ENCODE data around the gene PAK5.

PAK5 gene

DNA sequence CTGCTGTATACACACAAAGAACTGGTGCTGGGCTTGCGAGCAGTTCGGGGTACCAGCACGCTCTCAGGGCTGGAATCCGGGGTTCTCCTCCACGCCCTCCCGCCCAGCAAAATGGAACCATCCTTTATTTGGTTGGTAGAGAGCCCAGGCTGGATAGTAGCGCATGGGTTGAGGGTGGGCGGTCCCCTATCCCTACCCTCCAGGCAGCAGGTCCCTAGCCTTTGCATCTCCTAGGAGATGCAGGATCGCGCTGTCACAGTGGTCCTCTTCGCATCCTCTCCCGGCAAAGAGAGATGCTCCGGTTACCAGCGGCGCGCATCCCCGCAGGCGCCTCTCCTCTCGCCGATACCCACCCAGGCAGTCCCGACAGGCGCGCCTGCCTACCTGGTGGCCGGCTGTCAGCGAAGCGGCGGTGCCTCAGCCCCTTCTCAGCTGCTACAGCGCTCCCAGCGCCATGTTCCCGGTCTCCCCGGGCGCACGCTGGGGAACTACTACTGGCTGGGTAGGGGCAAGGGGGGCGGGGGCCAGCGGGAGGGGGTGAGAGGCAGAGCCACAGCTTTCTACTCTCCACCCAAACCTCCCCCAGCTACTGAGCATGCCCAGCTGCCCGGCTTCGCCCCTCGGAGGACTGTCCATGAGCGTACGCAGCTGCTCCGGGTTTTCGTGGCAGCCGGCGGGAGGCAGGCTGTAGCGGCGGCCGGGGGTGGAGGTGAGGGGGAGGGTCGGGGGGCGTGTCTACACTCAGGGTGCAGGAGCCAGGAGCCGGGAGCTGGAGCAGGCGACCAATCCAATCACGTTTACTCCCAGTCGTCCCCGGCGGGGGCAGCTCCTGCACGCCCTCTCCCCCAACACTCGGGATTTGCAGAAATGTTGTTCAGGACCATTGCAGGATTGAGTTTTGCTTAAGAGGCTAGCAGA lies at the start of gene PAK5:
Gene PAK5, minus strand, starts transcription at position 699 of the 918 bp plus-strand sequence. CDS start 194,748 bp downstream, outside the sequence.
- DNase-seq: peak; percentile 97

DNA sequence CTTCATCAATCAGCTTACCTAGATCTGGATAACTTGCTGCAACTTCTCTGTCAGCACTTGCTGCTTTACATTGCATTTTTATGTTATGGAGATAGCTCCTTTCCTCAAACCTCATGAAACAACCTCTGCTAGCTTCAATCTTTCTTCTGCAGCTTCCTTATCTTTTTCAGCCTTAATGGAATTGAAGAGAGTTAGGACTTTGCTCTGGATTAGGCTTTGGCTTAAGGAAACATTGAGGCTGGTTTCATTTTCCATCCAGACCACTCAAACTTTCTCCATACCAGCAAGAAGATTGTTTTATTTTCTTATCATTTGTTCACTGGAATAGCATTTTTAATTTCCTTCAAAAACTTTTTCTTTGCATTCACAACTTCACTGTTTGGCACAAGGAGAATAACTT lies 48.8 kb upstream of the PAK5 start:
- no peak for DNase-seq

DNA sequence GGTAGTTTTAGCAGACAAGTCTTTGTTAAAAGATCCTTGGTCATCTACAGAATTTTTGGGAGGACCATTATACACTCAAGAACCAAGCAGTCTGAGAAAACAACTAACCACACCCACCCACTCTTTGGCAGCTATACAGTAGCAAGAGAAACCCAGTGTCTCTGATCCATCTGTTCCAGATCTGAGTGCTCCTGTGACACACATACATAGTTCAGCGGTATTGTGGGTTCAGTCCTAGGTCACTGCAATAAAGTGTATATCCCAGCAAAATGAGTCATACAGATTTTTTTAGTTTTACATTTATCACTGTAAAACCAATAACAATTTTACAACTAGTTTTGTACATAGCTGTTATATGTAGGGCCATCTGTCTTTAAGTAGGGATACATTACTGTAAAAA lies 47.4 kb upstream of the PAK5 start:
- no peak for DNase-seq

DNA sequence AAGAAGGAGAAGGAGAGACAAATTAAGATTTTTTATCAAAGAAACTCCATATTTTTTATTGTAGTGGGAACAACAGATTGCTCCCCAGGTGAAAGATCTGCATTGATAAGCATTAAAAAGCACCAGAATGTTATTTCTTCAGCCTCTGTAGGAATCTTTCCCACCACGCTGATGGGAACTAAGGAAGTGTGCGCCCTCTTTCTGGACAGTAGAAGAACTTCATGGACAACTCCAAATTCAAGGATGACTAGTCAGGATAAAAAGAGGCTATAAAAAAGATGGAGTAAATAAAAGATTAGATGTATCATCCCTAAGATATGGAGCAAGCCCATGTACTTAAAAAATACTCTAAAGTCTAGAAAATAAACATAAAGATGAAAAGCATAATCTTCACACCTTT lies 45.8 kb upstream of the PAK5 start:
- DNase-seq: no peak

DNA sequence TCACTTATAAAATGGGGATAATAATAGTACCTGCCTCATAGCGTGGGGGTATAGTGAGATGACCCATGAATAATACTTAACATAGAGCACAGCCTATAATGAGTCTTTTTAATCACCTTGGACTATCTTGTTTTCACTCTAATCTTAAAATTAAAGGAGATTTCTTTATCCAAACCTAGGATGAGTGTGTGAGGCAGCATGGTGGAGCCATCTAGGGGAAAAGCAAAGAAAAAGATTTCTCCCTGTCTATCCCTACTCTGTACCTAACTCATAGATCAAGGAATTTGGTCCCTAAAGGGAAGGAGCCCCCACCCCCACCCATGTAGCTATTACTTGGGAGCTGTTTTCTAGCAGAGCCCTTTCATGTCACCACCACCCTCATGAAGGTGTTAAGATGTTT lies 45.2 kb upstream of the PAK5 start:
- no peak for DNase-seq

DNA sequence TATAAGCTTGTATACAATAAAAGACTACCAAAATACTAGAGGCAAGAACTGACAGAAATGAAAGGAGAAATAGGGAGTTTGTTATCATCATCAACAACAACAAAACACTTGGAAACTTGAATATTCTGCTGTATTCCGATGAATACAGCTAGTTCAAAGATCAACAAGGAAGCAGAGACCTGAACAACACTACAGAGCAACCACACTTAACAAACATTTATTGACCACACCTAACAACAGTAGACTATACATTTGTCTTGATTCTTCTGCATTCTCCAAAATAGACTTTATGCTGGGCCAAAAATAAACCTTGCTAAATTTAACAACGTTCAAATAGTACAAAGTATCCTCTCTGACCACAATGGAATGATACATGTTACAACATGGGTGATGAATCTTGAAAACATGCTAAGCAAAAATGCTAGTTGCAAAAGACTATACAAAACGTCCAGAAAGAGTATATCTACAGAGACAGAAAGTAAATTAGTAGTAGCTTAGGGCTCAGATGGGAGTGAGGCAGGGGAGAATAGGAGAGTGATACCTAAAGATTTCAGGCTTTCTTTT lies 39.1 kb upstream of the PAK5 start:
- DNase-seq: no peak

DNA sequence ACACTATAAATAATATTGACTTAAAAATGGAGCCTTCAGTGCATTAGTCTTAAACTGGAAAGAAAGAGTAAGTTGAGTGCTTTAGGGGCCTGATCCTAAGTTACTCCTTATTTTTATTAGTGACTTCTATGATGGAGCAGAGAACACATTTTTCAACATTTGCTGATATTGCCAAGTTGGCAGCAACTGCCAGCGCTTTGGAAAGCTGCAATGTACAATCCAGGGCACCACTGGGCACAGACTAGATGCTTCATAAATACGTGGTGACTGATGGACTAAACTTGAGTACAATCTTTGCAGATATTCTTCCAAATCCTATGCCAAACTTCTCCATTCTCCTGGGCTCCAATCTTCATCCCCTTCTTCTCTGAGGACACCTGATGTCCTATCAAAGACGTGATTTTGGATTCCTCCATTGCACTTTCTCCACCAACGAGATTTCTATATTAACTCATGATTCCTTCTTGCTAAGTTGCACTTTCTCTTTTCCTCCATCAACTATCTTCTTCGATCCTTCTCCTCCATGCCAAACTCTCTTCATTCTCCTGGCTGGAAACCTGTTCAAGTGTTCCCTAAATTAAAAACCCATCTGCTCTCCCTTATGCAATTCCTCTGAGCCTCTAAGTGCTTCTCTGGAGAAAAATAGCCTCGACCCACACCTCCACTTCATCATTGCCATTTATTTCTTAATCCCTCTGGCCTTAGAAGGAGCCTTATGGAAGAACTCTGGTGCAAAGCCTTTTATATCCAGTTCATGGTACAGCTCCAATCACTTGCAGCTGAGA lies 28.5 kb upstream of the PAK5 start:
- DNase-seq: no peak

DNA sequence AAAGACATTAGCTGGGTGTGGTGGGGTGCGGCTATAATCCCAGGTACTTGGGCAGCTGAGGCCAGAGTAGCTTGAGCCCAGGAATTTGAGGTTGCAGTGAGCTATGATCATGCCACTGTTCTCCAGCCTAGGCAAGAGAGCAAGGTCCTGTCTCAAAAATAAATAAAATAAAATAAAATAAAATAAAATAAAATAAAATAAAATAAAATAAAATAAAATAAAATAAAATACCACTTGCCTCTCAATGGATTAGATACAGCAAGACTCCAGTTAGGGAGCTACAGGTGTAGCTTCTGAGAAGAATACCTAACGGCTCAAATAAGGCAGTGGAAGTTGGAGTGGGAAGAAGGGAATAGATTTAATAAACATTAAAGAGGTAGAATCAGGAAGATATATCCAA lies 13.7 kb upstream of the PAK5 start:
- DNase-seq: no peak

DNA sequence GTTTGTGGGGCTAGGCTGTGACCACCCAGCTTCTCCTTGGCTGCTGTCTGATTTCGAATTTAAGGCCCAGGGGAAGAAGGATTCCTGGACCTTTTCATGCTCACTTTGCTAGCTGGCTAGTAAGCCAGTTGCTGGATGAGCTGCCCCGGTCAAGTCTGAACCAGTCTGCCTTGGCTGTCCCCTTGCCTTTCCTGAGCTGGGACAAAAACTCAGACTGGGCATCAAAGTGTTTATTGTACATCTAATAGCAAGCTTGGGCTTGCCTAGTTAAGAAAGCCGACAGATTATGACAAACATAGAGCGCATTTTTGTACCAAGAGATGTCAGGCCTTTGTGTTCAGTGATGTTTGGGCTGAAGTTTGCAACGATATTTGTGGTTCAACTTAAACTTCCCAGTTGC lies 750 bp upstream of the PAK5 start:
- no peak for DNase-seq

DNA sequence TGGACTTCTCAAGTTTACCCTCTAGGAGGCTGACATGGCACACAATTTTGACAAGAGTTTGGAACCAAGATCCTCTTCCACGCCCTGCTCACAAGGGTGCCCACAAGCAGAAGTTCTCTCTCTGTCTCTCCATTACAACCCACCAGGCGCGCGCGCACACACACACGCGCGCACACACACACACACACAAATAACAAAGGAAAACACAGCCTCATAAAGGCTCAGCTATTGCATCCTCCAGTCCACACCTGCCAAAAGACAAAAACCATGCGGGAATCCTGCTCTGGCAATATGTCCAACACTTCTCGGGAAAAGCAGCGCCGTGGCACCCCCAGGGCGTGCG lies 870 bp downstream of the PAK5 start:
- DNase-seq: no peak

DNA sequence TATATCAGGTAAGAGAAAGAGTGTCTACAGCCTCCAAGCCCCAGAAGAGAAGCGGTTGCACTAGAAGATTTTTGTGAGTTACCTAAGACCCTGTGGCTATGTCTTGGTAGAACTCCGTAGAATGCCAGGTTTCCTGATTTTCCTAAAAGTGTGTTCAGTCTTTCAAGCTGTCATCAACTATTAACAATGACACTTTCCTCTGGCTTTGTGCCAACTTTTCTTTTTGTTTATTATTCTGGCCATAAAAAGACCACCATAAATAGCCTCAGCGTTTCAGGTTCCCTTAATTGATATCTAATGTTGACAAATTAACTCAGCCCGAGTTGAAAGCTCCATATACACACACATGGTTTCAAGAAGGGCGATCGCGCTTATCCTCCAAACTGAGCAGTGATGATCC lies 1.2 kb downstream of the PAK5 start:
- no peak for DNase-seq

DNA sequence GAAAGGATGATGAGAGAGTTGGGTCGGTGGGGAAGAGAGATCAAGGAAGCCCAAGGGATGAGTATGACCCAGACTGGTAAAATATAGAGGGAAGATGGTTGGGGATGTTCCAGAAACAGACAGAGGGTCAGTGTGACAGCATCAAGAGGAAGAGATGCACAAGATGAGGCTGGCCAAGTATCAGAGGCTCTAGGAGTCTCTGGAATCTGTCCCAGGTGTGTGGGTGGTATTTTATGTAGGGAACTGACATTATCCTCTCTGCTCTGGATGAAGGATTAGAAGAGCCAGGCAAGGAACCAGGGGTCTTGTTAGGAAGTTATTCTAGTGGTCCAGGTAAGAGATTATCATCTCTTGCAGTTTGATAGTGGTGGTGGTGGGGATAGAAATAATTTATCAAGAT lies 3.6 kb downstream of the PAK5 start:
- DNase-seq: no peak

DNA sequence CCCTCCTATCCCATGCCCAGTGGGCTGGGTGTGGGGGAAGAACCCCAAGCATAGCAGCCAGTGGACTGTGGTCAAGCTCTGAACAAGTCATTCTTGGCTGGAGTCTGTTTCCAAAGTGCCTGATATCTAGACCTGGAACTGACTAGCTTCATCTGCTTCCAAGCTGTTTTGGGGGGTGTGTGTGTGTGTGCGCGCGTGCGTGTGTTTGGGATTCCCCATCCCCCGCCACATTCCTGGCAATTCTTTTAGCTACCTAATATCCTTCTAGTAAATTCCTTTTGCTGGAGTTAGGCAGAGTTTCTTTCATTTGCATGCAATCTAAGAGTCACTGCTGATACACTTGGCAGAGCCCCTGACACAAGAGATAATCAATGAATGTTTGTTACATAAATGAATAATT lies 7.8 kb downstream of the PAK5 start:
- DNase-seq: no peak

DNA sequence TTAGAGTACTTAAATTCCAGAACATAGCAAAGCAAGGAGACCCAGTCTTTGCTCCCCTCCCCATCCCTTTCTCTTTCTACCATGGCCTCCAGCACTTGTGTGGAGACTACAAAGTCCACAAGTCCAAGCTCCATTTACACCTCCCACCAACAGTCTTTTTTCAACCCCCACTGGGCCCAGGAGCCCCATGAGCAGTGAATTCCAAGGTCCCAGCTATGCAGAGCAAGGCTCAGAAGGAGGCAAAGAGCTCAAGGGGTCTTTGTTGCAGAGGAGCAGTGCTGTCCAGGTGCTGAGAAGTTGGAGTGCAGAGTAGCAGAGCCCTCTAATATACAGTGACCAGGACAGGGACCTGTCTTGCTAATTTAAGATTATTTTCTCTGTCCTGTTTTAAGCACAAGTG lies 9.0 kb downstream of the PAK5 start:
- DNase-seq: no peak

DNA sequence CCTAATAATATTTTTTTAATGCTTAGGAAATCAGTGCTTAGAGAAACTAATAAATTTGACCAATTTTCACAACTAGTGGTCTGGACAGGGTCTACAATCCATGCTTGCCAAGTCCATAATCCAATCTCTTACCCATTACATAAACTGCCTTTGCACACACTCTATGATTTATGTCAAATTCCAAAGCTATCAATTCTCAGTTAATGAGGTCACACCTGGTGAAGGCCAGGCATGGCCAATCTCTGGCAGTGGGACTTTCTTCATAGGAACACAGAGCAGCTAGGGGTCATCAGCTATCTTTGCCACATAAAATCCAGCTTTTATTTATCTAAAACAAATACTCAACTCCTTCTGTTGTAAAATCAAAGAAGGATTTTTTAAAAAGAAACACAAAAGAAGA lies 21.2 kb downstream of the PAK5 start:
- no peak for DNase-seq

DNA sequence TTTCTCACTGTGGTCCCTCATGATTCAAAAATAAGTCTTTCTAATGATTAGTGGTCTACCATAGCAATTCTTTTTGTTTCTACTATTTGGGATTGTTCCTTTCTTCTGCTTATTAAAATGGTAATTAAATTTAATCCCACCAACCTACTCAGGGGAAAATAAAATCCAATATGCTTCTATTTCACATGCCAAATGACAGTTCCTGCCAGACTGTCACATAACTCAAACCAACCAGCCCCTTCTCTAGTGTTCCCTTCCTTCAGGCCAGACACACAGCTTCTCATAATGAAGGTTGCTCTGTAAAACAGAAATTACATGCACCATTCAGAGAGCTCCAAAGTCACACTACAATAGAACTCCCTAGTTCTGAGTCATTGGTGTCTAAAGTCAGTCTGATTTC lies 23.2 kb downstream of the PAK5 start:
- DNase-seq: no peak

DNA sequence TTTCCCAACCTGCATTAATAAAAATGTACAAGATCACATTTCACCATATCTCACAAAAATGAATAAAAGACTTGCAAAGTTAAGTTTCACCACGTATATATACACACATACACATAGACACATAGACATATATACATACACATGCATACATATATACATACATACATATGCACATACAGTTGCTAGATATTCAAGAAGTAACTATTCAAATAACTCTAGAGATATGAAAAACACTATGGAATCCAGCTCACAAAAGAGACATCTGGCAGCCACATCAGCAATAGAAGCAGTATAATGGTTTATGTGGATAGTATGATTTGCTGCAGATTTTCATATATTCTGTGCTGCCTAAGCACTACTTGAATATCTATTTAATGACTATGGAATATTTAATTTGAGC lies 28.1 kb downstream of the PAK5 start:
- no peak for DNase-seq

DNA sequence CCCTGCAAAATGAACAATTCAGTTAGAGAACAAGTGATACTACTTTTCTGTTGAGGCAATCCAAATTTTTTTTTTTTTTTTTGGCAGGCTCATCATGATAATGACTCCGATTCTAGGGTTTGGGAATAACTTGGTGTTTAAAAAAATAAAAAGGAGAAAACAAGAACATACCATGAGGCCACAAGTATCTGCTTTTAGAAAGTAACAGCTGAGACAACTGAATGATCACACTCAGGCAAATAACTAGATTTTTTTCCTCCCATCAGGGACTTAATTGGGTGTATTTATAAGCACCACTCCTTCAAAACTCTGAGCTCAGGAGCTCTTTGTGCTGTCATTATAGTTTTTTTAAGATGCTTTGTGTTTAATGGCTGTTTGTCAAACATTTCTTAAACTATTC lies 29.6 kb downstream of the PAK5 start:
- DNase-seq: no peak

DNA sequence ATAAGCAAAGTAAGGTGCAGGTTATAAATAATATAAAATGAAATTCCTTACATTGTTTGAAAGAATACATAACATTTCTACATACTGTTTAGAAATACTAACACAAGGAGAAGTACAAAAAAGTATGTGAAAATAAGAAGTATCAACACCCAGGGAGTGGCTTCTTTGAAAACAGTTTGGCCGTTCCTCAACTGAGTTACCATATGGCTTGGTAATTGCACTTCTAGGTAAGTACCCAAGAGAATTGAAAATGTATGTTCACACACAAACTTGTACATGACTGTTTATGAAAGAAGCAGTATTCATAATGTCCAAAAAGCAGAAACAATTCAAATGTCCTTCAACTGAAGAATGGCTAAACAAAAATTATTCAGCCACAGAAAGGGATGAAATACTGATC lies 30.7 kb downstream of the PAK5 start:
- DNase-seq: no peak

DNA sequence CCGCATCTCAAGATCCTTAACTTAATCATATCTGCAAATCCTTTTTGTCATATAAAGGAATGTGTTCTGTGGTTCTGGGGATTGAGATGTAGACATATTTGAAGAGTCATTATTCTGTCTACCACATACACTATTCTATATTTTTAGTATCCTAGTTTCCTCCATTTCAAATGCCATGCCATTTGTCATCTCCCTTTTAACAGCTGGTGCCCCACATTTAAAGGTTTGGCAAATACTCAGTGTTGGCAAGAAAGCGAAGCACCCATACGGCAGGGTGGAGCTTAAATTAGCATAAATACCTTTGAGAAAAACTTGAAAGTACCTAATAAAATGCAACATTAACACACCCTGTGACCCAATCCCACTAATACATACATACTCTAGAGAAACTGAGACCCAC lies 31.7 kb downstream of the PAK5 start:
- no peak for DNase-seq

DNA sequence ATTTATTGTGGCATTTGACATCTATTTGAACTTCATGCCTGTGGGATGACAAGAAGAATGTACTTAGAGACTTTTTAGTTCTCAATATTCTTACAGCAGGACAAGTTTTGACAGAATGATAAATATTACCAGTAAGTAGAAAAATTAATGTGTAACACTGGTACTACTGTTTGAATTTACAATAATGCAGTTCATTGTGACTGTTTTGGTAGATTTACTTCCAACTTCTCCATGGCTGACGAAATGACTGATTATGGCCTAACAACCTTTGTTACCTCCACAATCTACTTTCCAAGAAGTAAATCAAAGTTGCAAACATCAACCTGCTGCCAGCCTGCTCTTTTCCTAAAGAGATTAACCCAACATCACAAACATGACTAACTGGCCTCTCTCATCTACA lies 38.5 kb downstream of the PAK5 start:
- no peak for DNase-seq

DNA sequence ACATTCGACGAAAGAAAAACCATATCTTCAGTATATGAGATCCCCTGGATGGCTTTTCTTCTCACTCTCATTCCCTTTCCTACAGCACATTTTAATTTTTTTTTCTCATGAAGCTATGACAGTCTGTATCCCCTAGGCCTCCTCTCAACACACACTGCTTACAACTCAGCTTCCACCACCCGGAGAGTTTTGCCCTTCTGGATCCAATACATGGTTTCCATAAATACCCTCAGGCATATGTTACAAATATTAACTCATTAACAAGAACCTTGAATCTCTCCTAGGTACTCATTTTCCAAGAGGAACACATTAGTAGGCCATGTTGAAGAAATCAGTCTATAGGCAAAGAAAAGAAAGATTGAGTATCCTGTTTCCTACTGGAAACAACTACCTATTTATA lies 44.0 kb downstream of the PAK5 start:
- DNase-seq: no peak

DNA sequence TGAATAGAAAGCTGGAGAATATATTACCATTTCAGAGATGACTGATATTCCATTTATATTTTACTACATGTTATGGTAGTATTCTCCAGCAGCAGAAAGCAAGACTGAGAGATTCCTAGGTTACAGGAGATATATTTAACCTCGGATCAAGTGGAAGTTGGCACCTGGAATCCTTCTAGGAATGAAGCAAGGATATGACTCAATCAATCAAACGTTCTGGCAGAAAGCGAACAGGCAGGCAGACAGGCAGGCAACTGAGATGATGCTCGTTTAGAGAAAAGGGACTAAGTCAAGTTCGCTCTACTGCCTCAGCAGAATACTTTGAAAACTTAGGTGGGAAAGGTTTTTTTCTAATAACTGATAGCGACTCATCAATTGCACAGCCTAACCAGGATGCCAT lies 46.2 kb downstream of the PAK5 start:
- DNase-seq: no peak

DNA sequence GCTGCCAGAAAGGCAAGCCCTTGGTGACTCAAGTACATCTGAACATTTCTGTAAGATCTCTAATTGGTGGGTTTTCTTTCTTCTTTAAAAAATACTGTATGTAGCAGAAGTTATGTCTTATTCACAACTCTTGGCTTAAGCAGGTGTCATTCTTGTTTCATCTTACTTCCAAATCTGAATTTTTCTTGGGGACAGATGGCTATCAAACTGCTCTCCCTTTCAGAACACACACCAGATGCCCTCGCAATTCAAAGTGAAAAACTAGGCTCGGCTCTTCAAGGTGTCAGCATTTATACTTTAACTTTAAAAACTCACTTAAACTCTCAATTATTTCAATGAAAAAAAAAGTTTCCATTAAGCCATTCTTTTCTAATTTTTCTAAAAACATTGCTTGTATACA lies 49.7 kb downstream of the PAK5 start:
- DNase-seq: no peak

All from NCI-H510A (cell line).